Activated CD8-positive, alpha-beta memory T cell treated with anti-CD3 and anti-CD28 coated beads, Interleukin-2, amount 50 U/mL, for 24 hours (primary cell): Measurements from ENCODE around the gene LDB3.
"Not testable (repeated sequence)": the region's sequence is repeated elsewhere in the genome, so short reads cannot be mapped to it uniquely, and the experiment has no call there.

Experiments
- DNase-seq: peaks from one replicate; pipeline ENCODE4 v3.0.0-alpha.2; 2020; ENCODE audit errors: extremely low read depth

Gene LDB3

DNA sequence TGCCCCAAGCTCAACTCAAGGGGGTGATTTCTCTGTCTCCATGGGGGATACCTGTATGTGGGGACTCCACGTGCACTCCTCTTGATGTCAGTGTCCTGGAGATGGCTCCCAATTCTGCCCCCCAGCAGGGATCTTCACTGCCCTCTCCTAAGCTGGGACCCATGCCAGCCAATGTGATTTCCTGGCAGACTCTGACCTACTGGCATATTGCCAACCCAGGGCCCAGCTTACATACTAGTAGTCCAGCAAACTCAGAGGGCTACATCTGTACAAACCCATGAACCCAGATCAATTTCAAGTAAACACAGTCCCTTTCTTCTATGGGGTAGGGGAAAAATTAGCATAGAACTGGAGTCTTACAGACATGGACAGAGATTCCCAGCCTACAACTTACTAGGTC lies 61.9 kb downstream of the LDB3 start:
- no peak for DNase-seq

DNA sequence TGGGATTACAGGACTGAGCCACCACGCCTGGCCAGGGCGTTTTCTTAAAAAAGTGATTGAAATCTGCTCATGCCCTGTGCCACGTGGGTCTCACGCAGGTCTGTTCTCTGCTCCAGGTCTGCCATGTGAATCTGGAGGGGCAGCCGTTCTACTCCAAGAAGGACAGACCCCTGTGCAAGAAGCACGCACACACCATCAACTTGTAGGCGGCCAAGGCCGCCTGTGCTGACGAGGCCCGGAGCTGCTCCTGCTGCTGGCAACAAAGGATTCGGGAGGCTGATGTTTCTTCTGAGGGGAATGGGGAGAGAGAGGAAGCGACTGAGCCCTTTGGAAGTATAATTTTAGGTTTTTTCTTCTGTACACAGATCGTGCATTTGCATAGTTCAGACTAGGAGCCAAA lies 64.5 kb downstream of the LDB3 start:
- DNase-seq: no peak

DNA sequence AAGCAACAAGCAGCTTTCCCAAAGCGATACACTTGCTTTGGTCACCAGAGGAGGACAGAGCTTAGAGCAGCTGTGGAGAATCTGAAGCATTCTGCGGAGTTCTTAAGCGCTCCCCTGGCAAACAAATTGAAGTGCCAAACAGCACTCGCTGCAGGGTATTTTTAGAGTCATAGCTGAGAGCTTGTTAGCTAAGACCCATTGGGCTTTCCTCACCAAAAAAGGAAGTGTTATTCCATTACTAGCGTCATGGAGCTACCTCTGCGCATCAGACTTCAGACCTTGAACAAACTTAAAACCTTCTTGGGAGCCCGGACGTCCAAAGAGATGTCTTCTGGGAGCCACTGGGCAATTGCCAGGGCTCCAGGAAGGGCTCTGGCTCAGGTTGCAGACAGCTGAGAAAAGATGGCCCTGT lies 65.0 kb downstream of the LDB3 start:
- DNase-seq: no peak

DNA sequence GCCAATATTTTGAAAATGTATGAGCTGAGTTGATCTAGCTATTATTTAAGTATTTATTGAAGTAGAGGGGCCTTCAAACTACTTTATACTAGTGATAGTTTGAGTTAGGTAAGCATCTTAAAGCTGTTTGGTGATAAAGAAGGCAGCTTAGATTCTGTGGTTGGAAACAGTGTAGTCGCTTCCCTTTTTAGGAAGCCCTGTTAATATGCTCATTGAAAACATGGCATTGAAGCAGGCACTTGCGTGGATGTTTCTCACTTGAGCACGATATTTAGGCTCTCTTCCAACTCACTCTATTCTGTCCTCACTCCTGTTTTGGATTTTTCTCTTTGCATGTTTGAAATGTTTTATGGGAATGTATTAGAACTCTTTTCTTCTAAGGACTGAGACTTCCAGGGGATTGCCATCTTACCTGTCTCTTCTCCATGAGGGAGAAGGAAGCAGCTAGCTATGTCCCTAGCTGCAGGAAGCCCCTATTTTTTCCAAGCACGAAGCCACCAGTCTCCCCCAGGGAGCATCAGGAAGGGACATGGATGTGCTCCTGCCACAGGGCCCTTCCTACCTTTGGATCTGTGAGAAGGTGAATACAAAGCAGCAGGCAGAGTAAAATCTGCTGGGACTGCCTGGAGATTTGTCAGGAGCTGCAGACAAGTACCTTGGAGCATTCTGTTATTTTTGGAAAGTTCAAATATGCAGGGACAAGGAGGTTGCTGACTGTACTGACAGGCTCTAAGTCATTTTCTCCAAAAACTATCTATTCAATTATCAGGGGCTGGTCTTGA lies 66.1 kb downstream of the LDB3 start:
- DNase-seq: no peak

DNA sequence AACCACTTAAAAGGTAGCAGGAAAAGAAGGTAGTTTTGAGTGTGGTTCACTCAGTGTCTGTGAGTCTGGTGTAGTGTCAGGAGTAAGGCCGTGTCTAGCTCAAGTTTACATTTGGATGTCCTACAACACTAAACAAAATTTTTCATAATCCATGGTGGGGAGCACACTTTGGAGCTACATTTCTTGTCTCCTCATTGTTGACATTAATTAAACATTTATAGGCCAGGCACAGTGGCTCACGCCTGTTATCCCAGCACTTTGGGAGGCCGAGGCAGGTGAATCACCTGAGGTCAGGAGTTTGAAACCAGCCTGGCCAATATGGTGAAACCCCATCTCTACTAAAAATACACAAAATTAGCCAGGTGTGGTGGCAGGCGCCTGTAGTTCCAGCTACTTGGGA lies 67.0 kb downstream of the LDB3 start:
- not testable (repeated sequence) for DNase-seq

DNA sequence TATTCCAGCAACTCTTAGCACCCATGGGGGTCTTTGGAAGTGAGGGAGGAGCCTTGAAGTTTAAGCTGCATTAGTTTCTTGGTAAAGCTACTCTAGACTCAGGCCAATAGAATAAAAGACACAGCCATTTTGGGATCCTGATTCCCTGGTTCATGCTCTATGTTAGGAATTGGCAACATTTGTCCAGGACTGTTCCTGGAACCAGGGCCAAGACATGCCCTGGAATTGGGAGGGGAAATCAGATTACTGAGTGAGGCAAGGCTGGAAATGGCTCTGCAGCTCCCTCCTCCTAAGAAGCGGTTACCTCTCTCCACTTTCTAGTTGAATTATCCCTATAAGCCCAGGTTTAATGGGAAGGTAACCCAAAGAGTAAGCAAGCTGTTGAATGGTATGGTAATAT lies 73.9 kb downstream of the LDB3 start:
- no peak for DNase-seq

DNA sequence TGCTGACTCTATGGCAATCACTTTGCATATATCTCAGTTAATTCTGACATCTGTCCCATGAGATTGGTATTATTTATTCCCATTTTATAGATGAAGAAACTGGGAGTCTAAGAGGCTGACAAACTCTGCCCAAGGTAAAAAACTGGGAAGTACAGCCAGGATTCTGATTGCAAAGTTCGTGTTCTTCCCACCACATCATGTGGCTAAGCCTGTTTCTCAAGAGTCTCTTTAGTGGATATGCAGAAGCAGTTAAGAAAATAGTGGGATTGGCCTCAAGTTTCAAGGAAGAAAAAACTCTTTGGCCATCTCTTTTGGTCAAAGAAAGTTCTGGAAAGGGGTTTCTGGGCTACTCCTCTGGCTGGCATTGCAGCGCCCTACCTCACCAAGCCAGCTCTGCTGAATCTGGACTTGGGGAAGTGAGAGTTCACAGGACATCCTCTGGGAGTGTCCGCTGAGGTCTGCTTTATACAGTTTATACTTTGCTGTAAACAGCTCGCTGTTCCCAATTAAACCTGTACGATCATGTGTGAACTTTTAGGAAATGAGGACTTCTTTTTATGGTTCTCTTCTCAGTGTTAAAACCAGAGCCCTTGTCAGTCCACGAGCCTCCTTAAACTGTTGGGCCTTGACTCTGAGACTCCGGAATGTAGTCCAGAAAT lies 75.9 kb downstream of the LDB3 start:
- DNase-seq: no peak

DNA sequence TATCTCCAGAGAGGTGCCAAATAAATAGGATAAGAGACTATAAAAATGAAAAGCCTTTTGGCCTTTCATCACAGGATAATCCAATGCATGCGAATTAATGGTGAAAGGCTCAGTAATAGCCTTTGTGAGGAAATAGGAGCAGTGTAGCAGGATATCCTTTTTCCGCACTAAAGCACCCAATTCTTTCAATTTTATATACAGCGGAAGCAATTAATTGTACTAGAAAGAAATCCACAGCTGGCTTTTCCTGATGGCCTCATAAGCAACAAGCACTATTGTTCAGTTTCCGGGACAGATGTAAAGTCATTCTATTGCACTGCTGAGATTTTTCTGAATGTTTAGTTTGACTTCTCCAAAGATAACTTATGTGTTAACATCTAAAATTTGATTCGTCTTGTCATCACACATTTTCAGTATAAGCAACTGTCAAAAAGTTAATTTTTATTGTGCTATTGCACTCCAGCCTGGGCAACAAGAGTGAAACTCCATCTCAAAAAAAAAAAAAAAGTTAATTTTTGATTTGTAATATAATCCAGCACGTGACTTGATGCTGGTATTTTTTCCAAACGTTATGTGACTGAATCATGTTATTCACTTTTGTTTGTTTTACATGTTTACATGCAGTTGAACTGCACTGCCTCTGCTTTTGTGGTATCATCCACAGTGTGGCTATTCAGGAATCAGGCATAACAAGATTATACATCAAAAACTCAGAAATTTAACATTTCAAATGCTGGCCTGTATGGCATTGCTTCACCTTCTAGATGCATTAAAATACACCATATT lies 79.7 kb downstream of the LDB3 start:
- no peak for DNase-seq

DNA sequence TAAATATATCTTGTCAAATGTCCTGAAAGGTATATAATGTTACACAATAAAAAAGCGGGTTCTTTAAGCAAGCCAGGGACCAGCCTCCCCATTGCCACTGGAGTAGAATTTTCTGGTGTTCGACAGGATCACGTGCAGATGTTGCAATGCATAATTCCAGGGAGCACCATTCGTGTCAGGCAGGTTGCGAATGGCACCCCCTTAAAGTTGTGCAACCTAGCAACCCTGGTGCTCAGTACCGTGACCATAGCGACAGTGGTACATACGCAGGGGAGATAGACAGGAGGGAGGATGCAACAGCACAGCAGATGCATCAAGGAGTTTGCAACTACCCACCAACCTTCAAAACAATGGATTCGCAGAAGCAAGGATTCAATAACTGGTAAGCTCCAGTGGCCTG lies 81.5 kb downstream of the LDB3 start:
- no peak for DNase-seq

DNA sequence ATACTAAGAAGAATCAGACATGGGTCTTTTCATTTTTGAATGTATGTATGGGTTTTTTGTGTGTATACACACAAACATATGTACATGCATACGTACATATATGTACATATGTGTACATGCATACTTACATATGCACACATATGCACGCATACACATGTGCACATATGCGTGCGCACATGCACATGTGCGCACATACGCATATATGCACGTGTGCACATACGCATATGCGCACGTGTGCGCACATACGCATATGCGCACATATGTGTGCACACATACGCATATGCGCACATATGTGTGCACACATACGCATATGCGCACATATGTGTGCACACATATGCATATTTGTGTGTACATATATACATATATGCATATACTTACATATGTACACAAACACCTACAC lies 83.2 kb downstream of the LDB3 start:
- DNase-seq: no peak

DNA sequence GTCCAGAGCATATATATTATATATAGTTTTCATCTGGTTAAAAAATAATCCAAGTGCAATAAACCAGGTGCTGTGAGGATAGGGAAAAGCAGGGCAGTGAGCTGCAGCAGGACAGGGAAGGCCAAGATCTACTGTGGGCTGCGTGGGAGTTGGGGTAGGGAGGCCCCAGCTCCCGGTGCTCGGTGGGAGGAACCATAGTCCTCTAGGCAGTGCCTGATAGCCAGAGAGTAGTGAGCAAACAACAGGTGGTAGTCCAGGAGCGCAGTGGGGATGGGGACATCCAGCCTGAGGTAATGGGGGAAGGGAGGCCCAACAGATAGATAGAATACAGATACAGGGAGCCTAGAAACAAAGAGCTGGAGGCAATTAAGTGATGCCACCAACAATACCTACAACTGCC lies 84.0 kb downstream of the LDB3 start:
- DNase-seq: no peak

DNA sequence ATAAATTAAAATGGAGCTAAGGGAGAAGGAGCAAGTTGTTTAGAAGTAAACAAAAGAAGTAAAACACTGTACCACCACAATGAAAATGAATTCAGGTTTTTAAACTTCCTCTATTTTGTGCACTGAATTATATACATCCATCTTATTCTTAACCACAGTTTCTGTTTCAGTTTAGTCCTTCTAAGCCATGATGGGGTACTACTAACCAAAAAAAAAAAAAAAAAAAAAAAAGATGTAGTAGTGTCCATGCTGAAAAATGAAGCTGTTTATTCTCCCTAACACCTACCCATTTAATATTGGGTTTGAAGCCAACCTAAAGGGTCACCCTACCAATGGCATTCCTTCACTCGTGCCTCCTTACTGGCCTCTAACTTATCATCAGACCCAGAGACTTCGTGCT lies 84.7 kb downstream of the LDB3 start:
- no peak for DNase-seq

DNA sequence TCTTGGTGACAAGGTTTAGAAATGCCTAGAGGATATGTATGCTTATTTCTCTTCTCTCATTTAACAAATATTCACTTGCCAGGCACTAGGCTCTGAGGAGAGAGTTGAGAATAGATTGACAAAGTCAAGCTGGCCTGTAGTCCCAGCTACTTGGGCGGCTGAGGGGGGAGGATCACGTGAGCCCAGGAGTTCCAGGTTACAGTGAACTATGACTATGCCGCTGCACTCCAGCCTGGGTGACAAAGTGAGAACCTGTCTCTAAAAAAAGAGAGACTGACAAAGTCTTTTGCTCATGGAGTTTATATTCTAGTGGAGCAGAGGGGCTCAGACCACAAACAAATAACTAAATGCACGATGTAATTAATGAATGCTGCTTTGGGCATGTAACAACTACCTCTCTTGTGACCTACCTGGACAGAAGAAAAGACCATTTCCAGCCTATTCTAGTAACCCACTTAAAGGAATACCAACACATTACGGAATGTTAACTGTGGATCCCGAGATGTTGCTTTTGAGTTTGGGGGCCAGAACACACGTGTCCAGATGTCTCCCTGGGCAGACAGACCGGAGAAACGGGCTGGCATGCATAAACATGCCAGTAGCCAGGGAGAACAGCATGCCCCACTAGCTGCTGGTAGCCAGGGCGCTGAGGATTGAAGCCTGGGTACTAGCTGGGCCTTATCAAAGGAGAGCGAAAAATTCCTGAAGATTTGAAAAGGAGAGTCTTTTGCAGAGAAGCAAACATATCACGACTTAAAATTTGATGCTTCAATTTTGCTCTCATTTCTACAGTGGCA lies 85.5 kb downstream of the LDB3 start:
- no peak for DNase-seq

DNA sequence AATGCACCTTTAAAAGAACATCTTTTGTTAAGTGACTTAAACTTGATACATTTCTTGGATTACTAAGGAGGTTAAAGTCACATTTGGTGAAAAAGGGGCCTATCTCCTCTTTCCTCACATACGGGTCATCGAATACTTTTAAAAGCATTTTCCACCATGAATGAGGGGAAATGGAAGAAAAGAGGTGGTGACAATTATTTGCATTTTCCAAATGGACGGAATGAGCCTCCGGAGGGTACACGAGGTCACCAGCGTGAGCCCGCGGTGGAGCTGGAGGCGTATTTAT lies 87.1 kb downstream of the LDB3 start:
- no peak for DNase-seq

DNA sequence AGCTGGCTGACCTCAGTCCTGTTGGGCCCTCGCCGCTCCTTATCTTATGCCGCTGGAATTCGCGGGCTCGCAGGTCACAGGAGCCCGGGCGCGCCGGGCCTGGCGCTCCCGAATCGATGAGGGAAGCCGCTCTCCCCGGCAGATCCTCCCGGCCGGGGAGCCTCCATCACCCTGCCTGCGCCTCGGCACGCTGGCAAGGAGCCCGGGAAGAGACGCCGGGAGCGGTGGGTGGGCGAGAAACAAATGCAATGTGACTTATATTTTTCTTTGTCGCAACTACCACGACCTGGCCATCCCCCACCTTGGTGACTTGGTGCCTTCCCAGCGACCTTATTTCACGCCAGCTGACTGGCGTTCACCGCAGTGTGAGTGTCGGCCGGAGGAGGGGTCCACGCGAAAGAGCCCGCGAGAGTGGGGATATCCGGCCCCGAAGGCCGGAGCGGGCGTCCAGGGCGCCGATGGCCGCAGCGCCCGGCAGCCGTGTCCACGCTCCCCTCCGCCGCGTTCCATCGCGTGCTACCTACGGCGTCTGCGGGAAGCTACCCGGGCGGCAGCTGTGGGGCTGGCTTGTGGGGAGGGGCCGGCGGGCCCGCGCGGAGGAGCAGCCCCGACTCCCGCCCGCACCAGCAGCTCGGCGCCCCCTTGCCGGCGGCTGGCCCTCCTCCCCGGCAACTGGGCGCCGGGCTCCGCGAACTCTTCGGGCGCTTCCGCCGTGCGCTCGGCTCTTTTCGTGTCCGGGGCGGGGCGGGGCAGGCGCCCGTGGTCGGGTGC lies 87.6 kb downstream of the LDB3 start:
- DNase-seq: peak; percentile 52

DNA sequence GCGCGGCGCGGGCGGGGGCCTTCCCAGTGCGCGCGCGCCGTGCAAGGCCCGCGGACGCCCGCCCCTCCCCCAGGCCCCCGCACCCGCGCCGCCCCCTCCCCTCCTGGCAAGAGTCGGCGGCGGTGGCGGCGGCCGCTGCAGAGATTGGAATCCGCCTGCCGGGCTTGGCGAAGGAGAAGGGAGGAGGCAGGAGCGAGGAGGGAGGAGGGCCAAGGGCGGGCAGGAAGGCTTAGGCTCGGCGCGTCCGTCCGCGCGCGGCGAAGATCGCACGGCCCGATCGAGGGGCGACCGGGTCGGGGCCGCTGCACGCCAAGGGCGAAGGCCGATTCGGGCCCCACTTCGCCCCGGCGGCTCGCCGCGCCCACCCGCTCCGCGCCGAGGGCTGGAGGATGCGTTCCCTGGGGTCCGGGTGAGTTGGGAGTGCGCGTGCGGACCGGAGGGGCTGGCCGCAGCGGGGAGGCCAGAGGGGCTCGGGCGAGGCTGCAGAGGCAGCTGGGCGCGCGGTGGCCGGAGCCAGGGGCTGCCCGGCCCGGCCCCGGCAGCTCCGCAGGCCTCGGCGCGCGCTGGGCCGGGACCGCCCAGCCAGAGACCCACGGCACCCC lies 88.3 kb downstream of the LDB3 start, which contains the start of gene BMPR1A:
BMPR1A (plus strand) TSS at position 109 of the 602 bp plus-strand sequence. CDS start 119,400 bp downstream, outside the sequence.
- no peak for DNase-seq

DNA sequence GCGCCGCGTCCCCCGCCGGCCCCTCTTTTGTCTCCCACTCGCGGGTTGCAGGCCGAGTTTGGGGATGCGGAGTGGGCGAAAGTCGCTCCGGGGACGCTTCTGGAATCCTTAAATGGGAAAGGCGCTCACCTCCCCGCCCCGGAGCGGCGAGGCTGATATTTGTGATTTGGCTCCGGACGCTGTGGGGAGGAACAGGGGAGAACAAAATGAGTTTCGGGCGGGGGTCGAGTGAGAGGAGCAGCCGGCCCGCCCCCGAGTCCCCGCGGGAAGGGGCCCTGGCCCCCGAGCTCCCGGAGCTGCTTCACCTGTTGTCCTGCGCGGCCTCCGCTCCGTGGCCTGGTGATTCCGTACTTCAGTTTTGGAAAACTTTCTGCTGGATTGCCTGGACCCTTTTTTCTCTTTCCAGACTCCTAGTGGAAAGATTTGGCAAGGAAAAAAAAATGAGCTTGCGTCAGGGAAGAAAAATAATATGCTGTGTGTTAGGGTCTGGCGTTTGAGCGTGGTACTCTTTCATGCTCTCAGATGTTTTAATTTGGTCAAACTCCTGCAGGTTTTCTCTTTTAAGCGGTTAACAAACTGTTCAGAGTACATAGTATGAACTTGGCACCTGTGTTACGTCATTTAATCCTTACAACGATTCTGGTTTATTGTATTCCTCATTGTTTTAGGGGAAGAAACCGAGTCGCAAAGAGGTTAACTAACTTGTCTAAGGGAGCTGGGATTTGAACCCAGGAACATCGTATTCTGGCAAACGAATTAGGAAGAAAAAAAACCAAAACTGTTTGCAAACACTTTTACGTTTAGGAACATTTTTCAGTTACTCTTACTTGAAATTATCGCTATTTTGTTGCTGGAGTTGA lies 89.0 kb downstream of the LDB3 start:
- no peak for DNase-seq

DNA sequence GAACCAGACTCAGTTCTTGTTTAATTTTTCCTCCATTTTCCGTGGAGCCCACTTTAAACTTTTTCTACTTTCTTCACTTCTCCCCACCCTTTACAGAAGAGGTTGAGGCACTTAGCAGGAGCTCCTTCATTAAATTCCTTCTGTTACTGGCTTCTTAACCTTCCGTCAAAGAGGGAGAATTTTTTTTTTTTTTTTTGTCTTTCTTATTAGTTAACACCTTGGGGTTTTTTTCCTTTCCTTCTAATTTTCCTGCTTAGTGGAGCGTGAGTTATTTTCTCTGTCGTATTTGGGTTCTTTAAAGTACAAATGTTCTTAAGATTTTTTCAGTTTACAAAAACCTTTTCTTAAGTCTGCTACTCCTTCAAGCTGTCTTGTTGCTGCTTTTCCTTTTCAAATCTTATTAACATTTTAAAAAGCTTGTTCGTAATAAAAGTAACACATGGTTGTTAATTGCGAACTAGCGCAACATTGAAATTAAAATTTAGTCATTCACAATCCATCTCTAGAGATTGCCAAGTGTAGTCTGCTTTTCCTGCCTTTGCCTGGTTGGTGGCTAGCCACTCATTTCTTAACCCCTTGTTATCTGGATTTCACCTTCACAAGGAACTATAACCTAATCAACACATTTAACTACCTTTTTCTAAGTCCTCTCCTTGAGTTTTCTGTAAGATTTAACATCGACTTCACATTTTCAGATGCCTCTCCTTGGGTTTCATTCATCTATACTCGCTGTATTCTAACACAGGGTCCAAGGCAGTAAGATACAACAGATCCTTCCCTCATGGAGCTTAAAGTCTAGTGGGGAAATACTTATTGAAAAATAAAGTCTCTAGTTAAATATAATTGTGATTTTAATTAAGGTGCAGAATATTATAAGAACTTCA lies 90.1 kb downstream of the LDB3 start:
- DNase-seq: no peak
